ENCODE data around the gene SPIRE1.

SPIRE1 gene

DNA sequence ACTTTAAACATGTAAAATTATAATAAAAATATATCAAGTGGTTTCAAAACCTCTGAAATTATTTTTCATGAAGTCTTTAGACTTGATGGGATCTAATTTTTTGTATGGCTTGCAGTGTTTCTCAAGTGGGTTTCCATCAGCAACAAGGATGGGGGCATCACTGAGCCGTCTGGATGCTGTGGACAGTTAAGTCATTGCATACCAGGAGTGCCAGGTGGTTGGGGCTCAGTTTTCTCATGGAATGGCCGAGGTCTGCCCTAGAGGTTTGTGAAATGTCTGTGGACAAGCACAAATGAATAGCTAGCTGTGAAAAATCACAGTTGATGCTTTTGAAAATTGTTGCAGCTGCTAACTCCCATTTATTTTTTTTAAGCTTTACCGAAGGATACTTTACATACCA lies 248.4 kb downstream of the SPIRE1 start:
- no peak for DNase-seq

DNA sequence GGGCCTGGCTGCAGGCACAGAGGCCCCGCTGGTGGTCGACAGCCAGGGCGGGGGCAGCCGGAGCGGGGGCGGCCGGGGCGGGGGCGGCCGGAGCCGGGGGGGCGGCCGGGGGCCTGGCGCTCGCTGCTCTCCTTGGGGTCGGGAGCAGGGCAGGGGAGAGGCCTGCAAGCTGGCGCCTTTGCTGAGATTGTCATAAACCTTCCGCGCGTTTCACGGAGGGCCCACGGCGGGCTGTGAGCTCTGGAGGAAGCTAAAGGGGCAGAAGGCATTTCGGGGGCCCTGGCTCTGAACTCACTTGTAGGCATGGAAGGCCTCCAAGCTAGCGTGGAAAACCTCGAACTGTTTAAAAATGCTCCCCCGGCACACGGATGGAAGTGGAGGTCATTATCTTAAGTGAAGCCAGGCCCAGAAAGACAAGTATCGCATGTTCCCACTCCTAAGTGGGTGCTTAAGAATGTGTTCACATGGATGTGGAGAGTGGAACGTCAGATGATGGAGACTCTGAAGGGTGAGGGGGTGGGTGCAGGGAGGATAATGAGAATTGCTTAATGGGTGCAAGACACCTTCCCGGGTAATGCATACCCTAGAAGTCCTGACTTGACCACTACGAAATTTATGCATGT lies 249.5 kb downstream of the SPIRE1 start:
- no peak for DNase-seq

DNA sequence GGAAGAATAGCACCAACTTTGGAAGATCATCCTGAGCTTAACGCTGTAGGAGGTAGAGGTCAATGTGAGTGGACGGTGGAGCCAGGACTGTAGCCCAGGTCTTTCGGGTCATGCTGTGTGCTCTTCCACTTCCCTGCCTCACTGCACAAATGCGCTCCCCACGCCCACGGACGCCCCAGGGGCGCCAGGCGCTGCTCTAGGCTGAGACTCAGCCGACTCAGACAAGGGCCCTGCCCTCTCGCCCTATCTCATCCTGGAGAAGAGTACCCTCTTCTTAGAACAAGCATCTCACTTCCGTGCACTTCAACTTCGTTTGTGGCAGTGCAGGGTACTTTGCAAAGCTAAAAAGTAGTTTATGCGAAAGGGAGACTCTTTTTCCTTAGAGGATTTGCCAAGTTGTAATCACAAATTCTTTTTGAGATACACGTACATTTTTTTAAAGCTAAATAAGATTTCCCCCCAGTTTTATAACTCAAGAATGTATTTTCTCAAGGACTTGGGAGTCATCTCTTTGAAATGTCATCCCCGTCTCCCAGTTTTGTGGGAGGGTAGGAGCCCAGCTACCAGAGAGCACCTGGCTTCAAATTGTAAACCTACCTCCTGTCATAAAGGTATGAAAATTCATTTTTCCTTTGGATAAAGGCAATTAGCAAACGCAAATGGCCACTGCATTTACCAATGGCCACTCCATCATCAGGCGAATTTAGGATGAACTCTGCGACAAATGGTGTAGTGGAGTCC lies 251.4 kb downstream of the SPIRE1 start:
- no peak for DNase-seq

DNA sequence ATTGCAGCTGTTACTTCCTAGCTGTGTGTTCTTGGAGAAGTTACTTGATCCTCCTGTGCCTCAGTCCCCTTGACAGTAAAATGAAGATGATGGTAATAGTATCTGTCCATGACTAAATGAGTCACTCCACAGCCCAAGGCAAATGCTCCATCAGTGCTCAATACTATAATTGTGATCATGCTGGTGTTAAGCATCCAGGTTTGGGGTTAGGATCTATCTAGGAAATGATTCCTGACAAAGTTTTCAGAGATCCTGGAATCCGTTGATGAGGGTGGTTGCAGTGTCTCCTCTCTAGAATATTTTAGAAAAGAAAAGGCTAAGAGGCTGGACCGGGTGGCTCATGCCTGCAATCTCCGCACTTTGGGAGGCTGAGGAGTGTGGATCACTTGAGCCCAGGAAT lies 252.8 kb downstream of the SPIRE1 start:
- no peak for DNase-seq

DNA sequence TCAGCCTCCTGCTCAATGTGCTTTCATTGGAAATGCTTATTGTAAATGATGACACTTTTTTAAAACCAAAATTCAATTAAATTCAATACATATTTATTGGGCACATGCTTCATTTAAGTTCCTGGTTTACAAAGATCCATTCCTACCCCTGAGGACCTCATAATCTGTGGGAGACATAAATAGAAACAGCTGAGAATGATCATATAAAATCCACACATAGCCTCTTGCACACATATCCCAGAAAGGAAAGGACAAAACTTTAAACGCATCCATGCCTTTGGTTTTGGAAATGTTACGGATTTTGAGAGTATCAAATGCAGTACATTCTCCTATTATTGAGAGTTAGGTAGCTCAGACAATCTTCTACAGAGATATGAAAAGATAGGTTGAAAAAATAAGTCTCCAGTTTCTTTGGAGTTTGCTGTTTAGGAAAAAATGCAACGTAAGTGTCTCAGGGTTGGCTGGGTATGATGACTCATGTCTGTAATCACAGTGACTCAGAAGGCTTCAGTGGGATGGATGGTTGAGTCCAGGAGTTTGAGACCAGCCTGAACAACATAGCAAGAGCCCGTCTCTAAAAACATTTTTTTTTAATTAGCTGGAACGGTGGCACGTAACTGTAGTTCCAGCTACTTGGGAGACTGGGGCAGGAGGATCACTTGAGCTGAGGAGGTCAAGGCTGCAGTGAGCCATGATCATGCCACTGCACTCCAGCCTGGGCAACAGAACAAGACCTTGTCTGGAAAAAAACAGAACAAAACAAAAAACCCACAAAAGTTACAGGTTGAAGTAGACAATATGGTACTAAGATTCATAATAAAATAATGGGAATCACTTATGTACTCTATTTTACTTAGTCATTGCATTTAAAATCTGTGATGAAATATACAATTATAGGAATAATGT lies 254.1 kb downstream of the SPIRE1 start:
- DNase-seq: no peak

DNA sequence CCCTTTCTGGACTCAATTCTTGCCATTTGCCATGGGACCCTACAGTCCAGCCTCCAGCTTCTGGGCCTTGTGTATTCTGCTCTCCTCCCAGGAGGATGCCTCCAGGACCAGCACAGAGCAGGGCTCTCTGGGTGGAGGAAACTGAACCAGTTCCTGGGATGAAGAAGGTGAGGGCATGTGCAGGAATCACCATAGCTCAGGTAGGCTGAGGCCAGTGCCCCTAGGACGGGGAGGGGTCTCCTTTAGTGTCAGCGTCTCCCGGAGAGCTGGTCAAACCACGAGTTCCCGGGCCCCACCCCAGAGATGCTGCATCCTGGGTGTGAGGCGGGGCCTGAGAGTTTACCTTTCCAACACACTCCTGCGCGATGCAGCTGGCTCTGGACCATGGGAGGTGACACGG lies 256.0 kb downstream of the SPIRE1 start:
- no peak for DNase-seq

DNA sequence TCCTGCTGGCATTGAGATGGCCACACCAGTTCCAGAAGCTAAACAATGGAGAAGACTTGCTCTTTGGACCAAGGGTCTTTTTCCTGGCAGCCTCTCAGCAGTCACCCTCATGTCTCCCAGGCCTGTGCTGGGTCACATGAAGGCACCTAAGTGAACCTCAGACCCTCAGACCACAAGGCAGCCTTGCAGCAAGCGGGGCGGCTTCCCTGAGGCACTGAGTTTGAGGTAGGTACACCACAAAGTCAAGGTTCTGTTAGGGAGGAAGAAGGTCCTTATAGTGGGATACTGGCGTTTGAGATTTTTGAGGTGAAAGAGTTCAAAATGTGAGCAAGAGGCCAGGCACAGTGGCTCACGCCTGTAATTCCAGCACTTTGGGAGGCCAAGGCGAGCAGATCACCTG lies 258.7 kb downstream of the SPIRE1 start:
- DNase-seq: no peak

DNA sequence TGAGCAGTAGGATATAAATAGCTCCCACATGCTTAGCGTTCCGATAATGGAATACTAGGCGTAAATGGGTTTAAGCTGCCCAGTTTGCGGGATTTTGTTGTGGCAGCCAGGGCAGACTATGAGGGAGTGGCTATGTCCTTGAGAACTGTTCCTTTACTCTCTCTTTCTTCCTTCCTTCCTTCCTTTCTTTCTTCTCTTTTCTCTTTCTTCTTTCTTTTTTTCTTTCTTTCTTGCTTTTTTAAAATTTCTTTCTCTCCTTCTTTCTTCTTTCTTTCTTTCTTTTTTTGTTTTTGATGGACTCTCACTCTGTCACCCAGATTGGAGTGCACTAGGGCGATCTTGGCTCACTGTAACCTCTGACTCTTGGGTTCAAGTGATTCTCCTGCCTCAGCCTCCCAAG lies 259.3 kb downstream of the SPIRE1 start:
- no peak for DNase-seq

DNA sequence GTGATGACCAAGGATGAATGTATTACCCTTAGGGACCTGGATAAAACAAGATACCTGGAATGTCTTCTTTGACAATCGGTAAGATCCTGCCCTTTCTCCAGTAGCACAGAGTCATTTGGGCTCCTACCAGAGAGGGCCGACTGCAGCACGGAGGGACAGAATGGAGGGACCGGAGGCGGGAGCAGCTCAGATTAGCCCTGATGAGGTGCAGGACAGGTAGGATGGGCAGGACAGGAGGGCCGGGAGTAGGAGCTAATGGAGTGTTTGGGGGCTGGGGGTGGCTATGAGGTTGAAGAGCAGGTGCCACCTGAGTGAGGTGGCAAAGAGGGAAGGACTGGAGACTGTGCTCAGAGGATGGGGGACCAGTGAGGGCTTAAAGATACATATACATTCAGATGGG lies 260.1 kb downstream of the SPIRE1 start:
- no peak for DNase-seq

DNA sequence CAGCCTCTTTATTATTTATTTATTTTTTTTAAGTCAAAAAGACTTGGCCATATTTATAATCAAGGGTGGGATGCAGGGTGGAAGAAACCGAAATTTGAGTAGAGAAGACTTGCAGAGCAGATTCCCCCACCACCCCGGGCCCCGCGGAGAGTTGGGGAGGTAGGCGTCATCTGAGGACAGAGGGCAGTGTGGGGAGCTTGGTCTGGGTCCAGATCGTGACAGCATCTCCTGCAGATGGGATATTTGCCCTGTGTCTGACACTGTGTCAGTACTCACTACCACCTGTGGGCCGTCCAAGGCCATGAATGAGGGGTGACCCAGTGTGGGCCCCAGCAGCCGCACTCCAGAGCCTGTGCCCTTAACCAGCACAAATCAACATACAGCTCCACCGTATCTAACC lies 260.7 kb downstream of the SPIRE1 start:
- DNase-seq: no peak
